ENCODE results near the gene P3H1. TPM values are rescaled to one million over a fixed set of nuclear protein-coding genes. Genes with fewer than 3 reads are reported as not detected.

The P3H1 gene
- total RNA-seq, 1 donor from 2014 or later, result 178 TPM

DNA sequence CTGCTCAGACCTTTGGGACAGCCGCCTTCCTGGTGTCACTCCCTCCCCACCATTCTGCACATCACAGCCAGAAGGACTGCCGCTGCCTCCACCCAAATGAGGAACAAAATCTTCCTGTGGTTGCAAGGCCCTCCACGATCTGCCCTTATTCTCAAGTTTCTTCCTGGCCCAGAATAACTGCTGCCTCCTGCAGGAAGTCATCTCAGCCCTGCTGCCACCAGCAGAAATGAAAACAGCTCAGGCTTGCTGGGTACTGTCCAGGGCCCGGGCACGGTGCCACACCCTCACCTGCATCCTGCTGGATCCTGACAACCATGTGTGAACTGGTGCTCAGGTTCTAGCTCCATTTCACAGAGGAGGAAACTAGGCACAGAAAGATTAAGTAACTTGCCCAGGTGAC is 29.6 kb downstream of the P3H1 start:
- Mint-ChIP-seq H3K36me3 (ENCODE audit: low read depth, unreplicated experiment) (peaks cover 1% of the 10 kb centered on the region), H3K27me3 (ENCODE audit: unreplicated experiment) (peaks cover 2% of the 10 kb centered on the region), H3K4me3 (ENCODE audit: unreplicated experiment) (no peak overlapping the region), H3K27ac (ENCODE audit: unreplicated experiment) (no peak overlapping the region), H3K9me3 (ENCODE audit: unreplicated experiment) (no peaks in the 10 kb centered on the region), H3K4me1 (ENCODE audit: unreplicated experiment) (peaks cover 4% of the 10 kb centered on the region)
- no peak for DNase-seq (ENCODE audit: low spot score)
- TF ChIP-seq, protein P1, sequence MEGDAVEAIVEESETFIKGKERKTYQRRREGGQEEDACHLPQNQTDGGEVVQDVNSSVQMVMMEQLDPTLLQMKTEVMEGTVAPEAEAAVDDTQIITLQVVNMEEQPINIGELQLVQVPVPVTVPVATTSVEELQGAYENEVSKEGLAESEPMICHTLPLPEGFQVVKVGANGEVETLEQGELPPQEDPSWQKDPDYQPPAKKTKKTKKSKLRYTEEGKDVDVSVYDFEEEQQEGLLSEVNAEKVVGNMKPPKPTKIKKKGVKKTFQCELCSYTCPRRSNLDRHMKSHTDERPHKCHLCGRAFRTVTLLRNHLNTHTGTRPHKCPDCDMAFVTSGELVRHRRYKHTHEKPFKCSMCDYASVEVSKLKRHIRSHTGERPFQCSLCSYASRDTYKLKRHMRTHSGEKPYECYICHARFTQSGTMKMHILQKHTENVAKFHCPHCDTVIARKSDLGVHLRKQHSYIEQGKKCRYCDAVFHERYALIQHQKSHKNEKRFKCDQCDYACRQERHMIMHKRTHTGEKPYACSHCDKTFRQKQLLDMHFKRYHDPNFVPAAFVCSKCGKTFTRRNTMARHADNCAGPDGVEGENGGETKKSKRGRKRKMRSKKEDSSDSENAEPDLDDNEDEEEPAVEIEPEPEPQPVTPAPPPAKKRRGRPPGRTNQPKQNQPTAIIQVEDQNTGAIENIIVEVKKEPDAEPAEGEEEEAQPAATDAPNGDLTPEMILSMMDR (IDR thresholded peaks at IDR 0.05; ENCODE audit: unreplicated experiment), result no peak

DNA sequence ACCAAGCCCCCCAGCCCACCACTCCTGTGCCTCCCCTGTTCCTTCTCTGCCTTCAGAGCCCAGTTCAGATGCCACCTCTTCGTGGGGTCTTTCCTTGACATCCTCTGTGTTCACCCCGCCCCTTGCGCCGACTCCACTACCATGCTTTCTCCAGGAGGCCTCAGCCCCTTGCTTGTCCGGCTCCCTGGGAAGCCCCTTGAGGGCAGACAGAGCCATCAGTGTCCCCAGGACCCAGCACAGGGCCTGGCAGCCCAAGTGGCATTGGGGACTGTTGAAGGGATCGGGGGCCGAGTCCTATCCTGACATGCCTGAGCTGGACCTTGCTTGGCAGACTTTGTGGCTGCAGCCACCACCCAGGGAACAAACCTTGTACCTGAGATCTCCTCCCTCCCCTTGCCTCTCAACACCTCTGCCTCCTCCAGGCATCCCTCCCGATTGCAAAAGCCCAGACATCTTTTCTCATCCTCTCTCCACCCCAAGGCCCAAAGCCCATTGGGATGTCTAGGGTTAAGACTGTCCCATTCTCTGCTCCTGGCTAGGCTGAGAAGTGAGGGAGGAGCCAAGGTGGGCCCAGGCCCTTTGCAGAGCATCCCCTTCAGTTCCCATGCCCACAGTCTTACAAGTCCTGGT is 30.1 kb downstream of the P3H1 start:
- TF ChIP-seq, protein P1 (IDR thresholded peaks at IDR 0.05; ENCODE audit: unreplicated experiment), result no peak
- Mint-ChIP-seq H3K4me3 (ENCODE audit: unreplicated experiment) (no peak overlapping the region), H3K9me3 (ENCODE audit: unreplicated experiment) (no peaks in the 10 kb centered on the region), H3K36me3 (ENCODE audit: low read depth, unreplicated experiment) (no peaks in the 10 kb centered on the region), H3K27me3 (ENCODE audit: unreplicated experiment) (peaks cover 2% of the 10 kb centered on the region), H3K27ac (ENCODE audit: unreplicated experiment) (peak overlapping the region; percentile 67), H3K4me1 (ENCODE audit: unreplicated experiment) (peaks cover 4% of the 10 kb centered on the region)
- DNase-seq (ENCODE audit: low spot score), result no peak

DNA sequence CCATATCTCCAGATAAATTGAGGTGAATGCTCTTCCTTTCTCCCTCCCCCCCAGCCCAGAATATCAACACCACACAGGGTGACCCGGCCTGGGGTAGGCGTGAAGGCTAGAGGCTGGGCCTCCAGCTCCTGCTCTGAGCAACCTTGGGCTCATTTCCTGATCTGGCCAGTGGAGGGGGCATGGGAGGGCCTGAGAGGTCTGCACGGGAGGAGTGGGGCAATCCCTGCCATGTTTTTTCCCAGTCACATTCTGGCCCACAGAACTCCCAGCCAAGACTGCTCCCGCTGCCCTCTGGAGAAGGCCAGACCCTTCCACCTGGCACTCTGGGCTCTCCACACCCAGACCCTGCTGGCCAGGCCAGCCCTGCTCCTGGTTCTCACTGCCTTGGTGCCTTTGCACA is 30.7 kb downstream of the P3H1 start:
- Mint-ChIP-seq H3K27ac (ENCODE audit: unreplicated experiment) (peak overlapping the region; percentile 67), H3K4me1 (ENCODE audit: unreplicated experiment) (peaks cover 4% of the 10 kb centered on the region), H3K9me3 (ENCODE audit: unreplicated experiment) (no peaks in the 10 kb centered on the region), H3K4me3 (ENCODE audit: unreplicated experiment) (no peak overlapping the region), H3K27me3 (ENCODE audit: unreplicated experiment) (peaks cover 2% of the 10 kb centered on the region), H3K36me3 (ENCODE audit: low read depth, unreplicated experiment) (no peaks in the 10 kb centered on the region)
- peak; percentile 49 for DNase-seq (ENCODE audit: low spot score)
- TF ChIP-seq, protein P1 (IDR thresholded peaks at IDR 0.05; ENCODE audit: unreplicated experiment), result no peak

DNA sequence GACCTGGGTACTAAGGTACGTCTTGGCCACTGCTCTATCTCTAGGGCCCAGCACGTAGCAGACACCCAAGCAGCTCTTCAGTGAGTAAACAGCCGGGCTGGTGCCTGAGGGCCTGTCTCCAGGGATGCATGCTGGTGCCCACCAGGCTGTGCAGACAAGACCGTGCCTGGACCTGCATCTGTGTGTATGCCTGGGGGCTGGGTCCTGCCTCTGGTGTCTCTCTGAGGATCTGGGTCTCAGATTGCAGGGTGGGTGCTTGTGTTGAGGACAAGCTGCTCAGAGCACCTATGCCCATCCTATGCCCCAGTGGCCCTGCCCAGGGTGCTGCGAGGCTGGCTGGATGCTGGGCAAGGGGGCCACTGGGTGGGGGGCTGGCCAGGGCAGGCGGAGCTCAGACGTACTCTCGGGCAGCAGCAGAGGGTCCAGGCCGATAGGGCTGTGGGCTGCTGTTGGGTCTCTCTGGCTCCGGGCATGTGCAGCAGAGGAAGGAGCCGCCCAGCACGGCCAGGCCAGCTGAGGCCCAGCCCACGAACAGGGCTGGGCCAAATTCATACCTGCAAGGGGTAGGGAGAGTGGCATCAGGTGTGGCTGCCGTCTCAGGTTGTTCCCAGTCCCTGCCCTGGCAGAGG is 31.2 kb downstream of the P3H1 start:
- Mint-ChIP-seq H3K27me3 (ENCODE audit: unreplicated experiment) (peaks cover 2% of the 10 kb centered on the region), H3K4me1 (ENCODE audit: unreplicated experiment) (peaks cover 4% of the 10 kb centered on the region)
- TF ChIP-seq, protein P1 (IDR thresholded peaks at IDR 0.05; ENCODE audit: unreplicated experiment), result no peak

DNA sequence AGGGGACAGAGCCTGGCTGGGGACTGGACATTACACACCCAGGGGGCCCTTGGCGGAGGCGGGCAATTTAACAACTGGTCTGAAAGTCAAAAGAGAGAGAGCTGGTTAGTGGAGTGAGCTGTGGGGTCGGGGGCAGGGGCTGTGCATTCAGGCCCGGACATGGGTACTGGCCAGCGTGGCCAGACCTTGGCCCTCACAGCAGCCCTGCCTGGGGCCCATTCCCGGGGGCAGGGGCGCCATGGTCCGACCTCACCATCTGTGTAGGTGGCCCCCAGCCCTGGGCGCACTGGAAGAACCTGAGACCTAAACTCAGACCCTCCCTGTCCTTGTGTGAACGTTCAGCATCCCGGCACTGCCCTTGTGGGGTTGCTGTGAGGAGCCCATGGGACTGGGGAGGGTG is 31.8 kb downstream of the P3H1 start:
- no peak for DNase-seq (ENCODE audit: low spot score)
- H3K4me1 Mint-ChIP-seq (ENCODE audit: unreplicated experiment), result peaks cover 4% of the 10 kb centered on the region

More for the DNA sequence above, 31.2 kb downstream of the P3H1 start:
- Mint-ChIP-seq H3K27ac (ENCODE audit: unreplicated experiment) (no peak overlapping the region), H3K9me3 (ENCODE audit: unreplicated experiment) (no peaks in the 10 kb centered on the region), H3K4me3 (ENCODE audit: unreplicated experiment) (no peak overlapping the region), H3K36me3 (ENCODE audit: low read depth, unreplicated experiment) (no peaks in the 10 kb centered on the region)
- DNase-seq (ENCODE audit: low spot score), result no peak

More for the DNA sequence above, 31.8 kb downstream of the P3H1 start:
- Mint-ChIP-seq H3K27me3 (ENCODE audit: unreplicated experiment) (peaks cover 2% of the 10 kb centered on the region), H3K4me3 (ENCODE audit: unreplicated experiment) (no peak overlapping the region), H3K9me3 (ENCODE audit: unreplicated experiment) (no peaks in the 10 kb centered on the region), H3K36me3 (ENCODE audit: low read depth, unreplicated experiment) (no peaks in the 10 kb centered on the region), H3K27ac (ENCODE audit: unreplicated experiment) (no peak overlapping the region)
- TF ChIP-seq, protein P1 (IDR thresholded peaks at IDR 0.05; ENCODE audit: unreplicated experiment), result no peak

Data from endothelial cell (in vitro differentiated cells).